ENCODE measurements around the gene HMGCS1. TPM values are rescaled to one million over a fixed set of nuclear protein-coding genes. Genes with fewer than 3 reads are reported as not detected.

The HMGCS1 gene
- total RNA-seq, 1 experiment from 2014 or later, result 52.8 TPM

DNA sequence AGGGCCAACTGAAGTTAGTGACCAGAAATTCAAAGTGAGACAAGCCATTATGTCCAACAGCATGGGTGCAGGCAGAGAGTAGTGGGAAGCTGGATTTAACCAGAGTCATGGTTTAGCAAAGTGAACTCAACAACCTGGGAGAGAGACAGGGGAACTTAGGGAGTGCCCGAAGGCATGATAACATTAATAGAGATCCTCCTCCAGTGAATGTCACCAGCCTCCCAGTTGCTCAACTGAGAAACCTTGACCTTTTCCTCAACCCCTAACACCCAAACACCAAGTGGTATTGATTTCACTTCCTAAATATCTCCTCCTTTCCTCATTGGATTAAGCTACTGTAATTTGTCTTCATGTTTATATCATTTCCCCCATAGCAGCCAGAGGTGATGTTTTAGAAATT, 42.6 kb downstream of the HMGCS1 start (continued):
- TF ChIP-seq CTCF (IDR thresholded peaks at IDR 0.05 in 2 of 3, conservative IDR thresholded peaks at IDR 0.05 in 1 of 3; ENCODE audit: borderline replicate concordance in 1 of 3, insufficient read depth in 1 of 3, low read depth in 2 of 3, low read length in 2 of 3), result no peak
- no peak for TF ChIP-seq POLR2A (IDR thresholded peaks at IDR 0.05; ENCODE audit: borderline replicate concordance, extremely low read depth, insufficient read depth, insufficient read length)
- TF ChIP-seq SRF (IDR thresholded peaks at IDR 0.05; ENCODE audit: low read depth), result no peak
- TF ChIP-seq, protein P1, sequence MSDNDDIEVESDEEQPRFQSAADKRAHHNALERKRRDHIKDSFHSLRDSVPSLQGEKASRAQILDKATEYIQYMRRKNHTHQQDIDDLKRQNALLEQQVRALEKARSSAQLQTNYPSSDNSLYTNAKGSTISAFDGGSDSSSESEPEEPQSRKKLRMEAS (IDR thresholded peaks at IDR 0.05), result no peak
- TF ChIP-seq ZFX (IDR thresholded peaks at IDR 0.05), result no peak
- no peak for TF ChIP-seq ZBTB33 (IDR thresholded peaks at IDR 0.05; ENCODE audit: extremely low read depth, insufficient replicate concordance, low read length)
- TF ChIP-seq SIN3A (IDR thresholded peaks at IDR 0.05; ENCODE audit: low read depth), result no peak
- TF ChIP-seq RAD21 (IDR thresholded peaks at IDR 0.05; ENCODE audit: low read depth), result no peak
- no peak for TF ChIP-seq FOSL1 (IDR thresholded peaks at IDR 0.05; ENCODE audit: low read depth)

DNA sequence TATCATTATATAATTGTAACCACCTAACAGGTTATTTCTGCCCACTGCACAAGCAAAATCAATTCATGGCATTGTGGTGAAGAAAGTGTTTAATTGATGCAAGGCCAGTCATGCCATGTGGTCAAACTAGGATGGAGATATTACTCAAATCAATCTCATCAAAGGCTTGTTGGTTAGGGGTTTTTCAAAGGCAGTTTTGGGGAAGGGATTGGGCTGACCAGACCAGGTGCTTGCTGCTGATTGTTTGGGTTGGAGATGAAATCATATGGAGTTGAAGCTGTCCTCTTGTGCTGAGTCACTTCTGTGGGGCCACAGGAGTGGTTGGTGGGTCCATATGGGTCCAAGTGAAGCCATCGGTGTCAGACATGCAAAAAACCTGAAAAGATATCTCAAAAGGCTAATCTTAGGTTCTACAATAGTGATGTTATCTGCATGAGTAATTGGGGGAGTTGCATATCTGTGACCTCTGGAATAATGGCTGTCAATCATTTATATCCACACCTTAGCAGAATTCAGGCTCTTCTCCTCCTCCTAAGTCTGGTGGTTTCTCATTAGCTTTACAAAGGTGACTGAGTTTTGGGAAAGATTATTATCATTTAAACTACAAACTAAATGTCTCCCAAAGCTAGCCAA, 44.9 kb downstream of the HMGCS1 start:
- no peaks in the 10 kb centered on the region for H3K79me2 ChIP-seq (ENCODE audit: insufficient read depth, low read length)
- H4K20me1 ChIP-seq (ENCODE audit: insufficient read depth), result no peaks in the 10 kb centered on the region; the same call in 1 of the 2 replicates
- no peak overlapping the region for H3K4me3 ChIP-seq (replicated peaks in 1 of 2; ENCODE audit: low read depth in 1 of 2, low read length in 2 of 2)
- no peak overlapping the region for H3K27ac ChIP-seq (ENCODE audit: low read depth, low read length)
- BruUV-seq (replicated peaks), result no TSS peak
- RAD21 ChIA-PET (ENCODE audit: low non-redundant PET in 1 of 2, low total read pairs in 2 of 2, uncharacterized antibody in 2 of 2, unreplicated experiment in 2 of 2), result no interaction called here
- H3K9ac ChIP-seq (ENCODE audit: low read length), result no peak overlapping the region
- no peak overlapping the region for H3K4me2 ChIP-seq (ENCODE audit: low read length)
- POLR2A ChIA-PET, result no interaction called here
- no peaks in the 10 kb centered on the region for H3K36me3 ChIP-seq (ENCODE audit: control insufficient read depth in 1 of 2, insufficient read depth in 2 of 2, low read length in 2 of 2)
- H3K9me2 ChIP-seq (ENCODE audit: insufficient read depth), result no peaks in the 10 kb centered on the region
- CTCF ChIA-PET, result no interaction called here
- DNase-seq (ENCODE audit: low read depth, low spot score) (no peak), ATAC-seq (no peak)
- no peaks in the 10 kb centered on the region for H3K9me3 ChIP-seq (ENCODE audit: control insufficient read depth in 1 of 2, insufficient read depth in 1 of 2, low read depth in 1 of 2, low read length in 2 of 2)
- H3K4me1 ChIP-seq (ENCODE audit: control insufficient read depth in 1 of 2, insufficient read depth in 2 of 2, low read length in 2 of 2), result no peaks in the 10 kb centered on the region
- intact Hi-C loops (cut with micrococcal nuclease), result no loop called here
- H2AFZ ChIP-seq (ENCODE audit: low read depth, low read length, poor library complexity, severe bottlenecking), result no peak overlapping the region
- H3K27me3 ChIP-seq (ENCODE audit: insufficient read depth, low read length), result no peaks in the 10 kb centered on the region
- TF ChIP-seq JUND (IDR thresholded peaks at IDR 0.05) (no peak), SP1 (IDR thresholded peaks at IDR 0.05; ENCODE audit: low read depth) (no peak), CTCF (IDR thresholded peaks at IDR 0.05 in 2 of 3, conservative IDR thresholded peaks at IDR 0.05 in 1 of 3; ENCODE audit: borderline replicate concordance in 1 of 3, insufficient read depth in 1 of 3, low read depth in 2 of 3, low read length in 2 of 3) (no peak), FOSL1 (IDR thresholded peaks at IDR 0.05; ENCODE audit: low read depth) (no peak), POLR2A (IDR thresholded peaks at IDR 0.05; ENCODE audit: borderline replicate concordance, extremely low read depth, insufficient read depth, insufficient read length) (no peak), REST (IDR thresholded peaks at IDR 0.05; ENCODE audit: low read depth) (no peak), SRF (IDR thresholded peaks at IDR 0.05; ENCODE audit: low read depth) (no peak)
- TF ChIP-seq, protein P2, sequence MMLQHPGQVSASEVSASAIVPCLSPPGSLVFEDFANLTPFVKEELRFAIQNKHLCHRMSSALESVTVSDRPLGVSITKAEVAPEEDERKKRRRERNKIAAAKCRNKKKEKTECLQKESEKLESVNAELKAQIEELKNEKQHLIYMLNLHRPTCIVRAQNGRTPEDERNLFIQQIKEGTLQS (IDR thresholded peaks at IDR 0.05), result no peak
- TF ChIP-seq, protein P1 (IDR thresholded peaks at IDR 0.05), result no peak

Data from HCT116 (cell line).